CD14-positive monocyte (primary cell): ENCODE results near the gene RTP1. TPM values are rescaled to one million over a fixed set of nuclear protein-coding genes. Genes with fewer than 3 reads are reported as not detected.

Experiments used
- DNase-seq, 3 donors: peaks; one replicate each; pipeline ENCODE4 v3.0.0-alpha.2; 2011 to 2022
- H2AFZ ChIP-seq: 2 replicates; pipeline ENCODE4 v1.6.0; 2012; ENCODE audit warnings: mild to moderate bottlenecking, low read depth, low read length, inconsistent platforms; ENCODE audit not compliant: insufficient read depth, poor library complexity, severe bottlenecking
- H3K27ac ChIP-seq, 2 donors: 1 replicate in 1 of 2; 2 replicates in 1 of 2; pipeline ENCODE4 v1.5.1; 2012 to 2013; ENCODE audit warnings: low read length in 2 of 2, control low read depth in 1 of 2, inconsistent platforms in 1 of 2, low read depth in 1 of 2, mild to moderate bottlenecking in 1 of 2
- H3K27me3 ChIP-seq, 2 donors: one replicate each; pipeline versions ENCODE4 v1.6.0 to v1.6.1; 2011 to 2013; ENCODE audit warnings: low read length in 2 of 2; ENCODE audit not compliant: control insufficient read depth in 2 of 2, insufficient read depth in 2 of 2
- H3K36me3 ChIP-seq, 2 donors: replicated peaks in 1 of 2; 1 replicate in 1 of 2; 2 replicates in 1 of 2; pipeline versions ENCODE4 v1.5.1 to v1.6.1; 2012 to 2013; ENCODE audit warnings: low read length in 2 of 2, control low read depth in 1 of 2, inconsistent platforms in 1 of 2, mild to moderate bottlenecking in 1 of 2; ENCODE audit not compliant: insufficient read depth in 2 of 2, control insufficient read depth in 1 of 2
- H3K4me1 ChIP-seq, 2 donors: 1 replicate in 1 of 2; 2 replicates in 1 of 2; pipeline versions ENCODE4 v1.5.1 to v1.6.1; 2012 to 2013; ENCODE audit warnings: low read length in 2 of 2, control low read depth in 1 of 2, inconsistent platforms in 1 of 2, mild to moderate bottlenecking in 1 of 2, moderate library complexity in 1 of 2; ENCODE audit not compliant: insufficient read depth in 2 of 2, control insufficient read depth in 1 of 2
- H3K4me2 ChIP-seq: replicated peaks from 2 replicates; pipeline ENCODE3; 2012; ENCODE audit warnings: low read length, moderate library complexity, mild to moderate bottlenecking; ENCODE audit not compliant: poor library complexity, severe bottlenecking; ENCODE audit errors: extremely low read depth
- H3K4me3 ChIP-seq, 3 experiments: fragments of 200-600 bp in 1 of 3; sonication (generic) in 1 of 3; replicated peaks in 1 of 3; 1 replicate in 2 of 3; 2 replicates in 1 of 3; pipeline ENCODE4 v1.5.1; 2011 to 2013; ENCODE audit warnings: low read length in 3 of 3, mild to moderate bottlenecking in 3 of 3, control low read depth in 2 of 3, low read depth in 2 of 3, inconsistent platforms in 1 of 3, moderate library complexity in 1 of 3
- H3K79me2 ChIP-seq: 2 replicates; pipeline ENCODE4 v1.6.0; 2012; ENCODE audit warnings: mild to moderate bottlenecking, control low read depth, inconsistent platforms, low read length, moderate library complexity; ENCODE audit not compliant: insufficient read depth
- H3K9ac ChIP-seq: 2 replicates; pipeline ENCODE4 v1.6.0; 2017; ENCODE audit warnings: low read length, mild to moderate bottlenecking; ENCODE audit not compliant: insufficient read depth, poor library complexity, severe bottlenecking
- H3K9me3 ChIP-seq, 2 donors: replicated peaks in 1 of 2; 1 replicate in 1 of 2; 2 replicates in 1 of 2; pipeline versions ENCODE4 v1.5.1 to v1.6.1; 2012 to 2013; ENCODE audit warnings: low read length in 2 of 2, control low read depth in 1 of 2; ENCODE audit not compliant: control insufficient read depth in 1 of 2, insufficient read depth in 1 of 2
- H4K20me1 ChIP-seq: 2 replicates; pipeline ENCODE4 v1.6.0; 2012; ENCODE audit warnings: mild to moderate bottlenecking, low read length, control low read depth, moderate library complexity; ENCODE audit not compliant: insufficient read depth
- H3K27ac Mint-ChIP-seq, 7 donors: one replicate each; pipeline ENCODE4 v1.8.0; 2020; ENCODE audit warnings: mild to moderate bottlenecking in 7 of 7, mixed read lengths in 7 of 7, moderate library complexity in 6 of 7, inconsistent platforms in 2 of 7
- H3K27me3 Mint-ChIP-seq, 3 donors: one replicate each; pipeline ENCODE4 v1.8.0; 2021 to 2022; ENCODE audit warnings: low read depth in 3 of 3, mild to moderate bottlenecking in 3 of 3, mixed read lengths in 3 of 3, moderate library complexity in 3 of 3, inconsistent platforms in 1 of 3
- H3K36me3 Mint-ChIP-seq, 2 donors: one replicate each; pipeline ENCODE4 v1.8.0; 2020; ENCODE audit warnings: mixed read lengths in 2 of 2, inconsistent platforms in 1 of 2, mild to moderate bottlenecking in 1 of 2
- H3K4me1 Mint-ChIP-seq: one replicate; pipeline ENCODE4 v1.8.0; 2020; ENCODE audit warnings: mild to moderate bottlenecking, mixed read lengths
- H3K4me3 Mint-ChIP-seq, 2 donors: one replicate each; pipeline ENCODE4 v1.8.0; 2020; ENCODE audit warnings: mild to moderate bottlenecking in 2 of 2, mixed read lengths in 2 of 2, moderate library complexity in 1 of 2
- H3K9me3 Mint-ChIP-seq, 7 donors: one replicate each; pipeline ENCODE4 v1.8.0; 2020 to 2022; ENCODE audit warnings: mixed read lengths in 7 of 7, mild to moderate bottlenecking in 6 of 7, moderate library complexity in 6 of 7, inconsistent platforms in 2 of 7
- WGBS: methylation state at CpG from one replicate; pipeline ENCODE4 v1.1.5; 2013; ENCODE audit warnings: missing lambda C conversion rate; ENCODE audit not compliant: insufficient coverage; 5-methylcytosine and 5-hydroxymethylcytosine counted together
- intact Hi-C, 2 donors: fragments of 100-400 bp; cut with micrococcal nuclease; formaldehyde crosslinking; loops; one replicate each; pipeline versions ENCODE4 v1.15.0 to v1.15.1; 2023
- polyA plus RNA-seq, 3 donors: library from polyadenylated mRNA; depleted of rRNA in 1 of 3; unstranded in 2 of 3; stranded (reverse) in 1 of 3; fragments of 300-500 nt in 2 of 3; fragments of >200 nt in 1 of 3; fragmentation: Illumina TruSeq in 2 of 3; gene quantifications; 1 replicate in 2 of 3; 2 replicates in 1 of 3; pipeline ENCODE4 v1.2.3, GENCODE V29; 2012 to 2021
- TF ChIP-seq, protein P1 (sequence below): fragments of 200-600 bp; IDR thresholded peaks from one replicate; pipeline ENCODE4 v1.8.0; 2022; ENCODE audit warnings: antibody characterized with exemption, mild to moderate bottlenecking

RTP1 gene
- polyA plus RNA-seq, 3 donors, result not detected

DNA sequence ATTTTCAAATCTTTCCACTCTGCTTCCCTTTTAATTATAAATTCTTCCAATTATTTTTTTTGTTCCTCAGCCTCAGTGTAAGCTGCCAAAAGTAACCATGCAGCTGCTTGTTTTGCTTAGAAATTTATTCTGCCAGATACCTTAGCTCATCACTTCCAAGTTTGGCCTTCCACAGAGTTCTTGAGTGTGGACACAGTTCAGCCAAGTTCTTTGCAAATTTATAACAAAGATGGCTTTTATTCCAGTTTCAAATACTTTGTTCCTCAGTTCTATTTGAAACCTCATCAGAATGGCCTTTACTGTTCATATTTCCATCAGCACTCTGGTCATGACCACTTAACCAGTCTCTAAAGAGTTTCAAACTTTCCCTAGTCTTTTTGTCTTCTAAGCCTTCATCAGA lies 10.3 kb downstream of the RTP1 start:
- intact Hi-C loops, result no loop called here
- Histone ChIP-seq H2AFZ (no peak overlapping the region), H3K9ac (no peak overlapping the region), H3K36me3 (no peaks in the 10 kb centered on the region), H3K4me1 (no peaks in the 10 kb centered on the region), H3K4me2 (no peak overlapping the region), H3K27me3 (no peaks in the 10 kb centered on the region), H3K27ac (no peak overlapping the region), H4K20me1 (no peaks in the 10 kb centered on the region), H3K9me3 (no peaks in the 10 kb centered on the region), H3K4me3 (no peak overlapping the region), H3K79me2 (no peaks in the 10 kb centered on the region)
- Mint-ChIP-seq H3K36me3 (no peaks in the 10 kb centered on the region), H3K9me3 (no peaks in the 10 kb centered on the region), H3K27ac (no peak overlapping the region), H3K4me3 (no peak overlapping the region), H3K27me3 (peaks cover 2 to 5% (median 3%) of the 10 kb centered on the region in 3 donors), H3K4me1 (peaks cover 4% of the 10 kb centered on the region)
- DNase-seq, result no peak
- TF ChIP-seq, protein P1, sequence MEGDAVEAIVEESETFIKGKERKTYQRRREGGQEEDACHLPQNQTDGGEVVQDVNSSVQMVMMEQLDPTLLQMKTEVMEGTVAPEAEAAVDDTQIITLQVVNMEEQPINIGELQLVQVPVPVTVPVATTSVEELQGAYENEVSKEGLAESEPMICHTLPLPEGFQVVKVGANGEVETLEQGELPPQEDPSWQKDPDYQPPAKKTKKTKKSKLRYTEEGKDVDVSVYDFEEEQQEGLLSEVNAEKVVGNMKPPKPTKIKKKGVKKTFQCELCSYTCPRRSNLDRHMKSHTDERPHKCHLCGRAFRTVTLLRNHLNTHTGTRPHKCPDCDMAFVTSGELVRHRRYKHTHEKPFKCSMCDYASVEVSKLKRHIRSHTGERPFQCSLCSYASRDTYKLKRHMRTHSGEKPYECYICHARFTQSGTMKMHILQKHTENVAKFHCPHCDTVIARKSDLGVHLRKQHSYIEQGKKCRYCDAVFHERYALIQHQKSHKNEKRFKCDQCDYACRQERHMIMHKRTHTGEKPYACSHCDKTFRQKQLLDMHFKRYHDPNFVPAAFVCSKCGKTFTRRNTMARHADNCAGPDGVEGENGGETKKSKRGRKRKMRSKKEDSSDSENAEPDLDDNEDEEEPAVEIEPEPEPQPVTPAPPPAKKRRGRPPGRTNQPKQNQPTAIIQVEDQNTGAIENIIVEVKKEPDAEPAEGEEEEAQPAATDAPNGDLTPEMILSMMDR, result no peak

DNA sequence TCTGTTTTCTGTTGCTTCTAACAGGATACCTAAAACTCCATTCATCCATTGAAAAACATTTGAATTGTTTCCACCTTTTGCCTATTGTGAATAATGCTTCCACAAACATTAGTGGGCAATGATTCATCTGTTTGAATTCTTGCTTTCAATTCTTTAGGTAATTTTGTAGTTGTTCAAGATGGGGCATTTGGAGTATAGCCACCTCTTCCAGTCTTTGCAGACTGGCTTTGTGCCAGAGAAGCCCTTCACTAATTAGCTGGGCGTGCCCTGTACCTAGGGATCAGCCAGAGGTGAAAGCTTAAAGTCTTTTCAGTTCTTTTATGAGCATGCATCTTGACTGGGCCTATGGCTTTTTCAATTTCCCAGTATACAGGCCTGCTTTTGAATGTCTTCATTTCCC lies 10.9 kb downstream of the RTP1 start:
- no peaks in the 10 kb centered on the region for H3K36me3 ChIP-seq
- no peak overlapping the region for H3K9ac ChIP-seq
- no peak overlapping the region for H3K4me3 ChIP-seq
- H3K27ac ChIP-seq, result no peak overlapping the region
- no peak overlapping the region for H3K27ac Mint-ChIP-seq
- no peak overlapping the region for H2AFZ ChIP-seq
- intact Hi-C loops, result no loop called here
- H3K4me3 Mint-ChIP-seq, result no peak overlapping the region
- no peak for DNase-seq
- no peaks in the 10 kb centered on the region for H3K27me3 ChIP-seq
- H3K4me1 ChIP-seq, result no peaks in the 10 kb centered on the region
- H3K4me2 ChIP-seq, result no peak overlapping the region
- peaks cover 4% of the 10 kb centered on the region for H3K4me1 Mint-ChIP-seq
- H4K20me1 ChIP-seq, result no peaks in the 10 kb centered on the region
- no peaks in the 10 kb centered on the region for H3K9me3 Mint-ChIP-seq
- no peaks in the 10 kb centered on the region for H3K36me3 Mint-ChIP-seq
- H3K27me3 Mint-ChIP-seq, result peaks cover 2 to 4% (median 2%) of the 10 kb centered on the region in 3 donors
- WGBS, result no CpG with 5 or more reads among the region's 1 CpG
- TF ChIP-seq, protein P1, result no peak
- no peaks in the 10 kb centered on the region for H3K9me3 ChIP-seq
- H3K79me2 ChIP-seq, result no peaks in the 10 kb centered on the region
